Hematopoietic multipotent progenitor cell treated with erythropoietin and hydrocortisone succinate and interleukin-3 and kit ligand, for 17 days (in vitro differentiated cells): ENCODE results near the gene GPI.
"Not testable (repeated sequence)": the region's sequence is repeated elsewhere in the genome, so short reads cannot be mapped to it uniquely, and the experiment has no call there.

Experiments used
- DNase-seq: peaks from one replicate; pipeline ENCODE4 v3.0.0-alpha.2; 2015; ENCODE audit warnings: low spot score

GPI gene

DNA sequence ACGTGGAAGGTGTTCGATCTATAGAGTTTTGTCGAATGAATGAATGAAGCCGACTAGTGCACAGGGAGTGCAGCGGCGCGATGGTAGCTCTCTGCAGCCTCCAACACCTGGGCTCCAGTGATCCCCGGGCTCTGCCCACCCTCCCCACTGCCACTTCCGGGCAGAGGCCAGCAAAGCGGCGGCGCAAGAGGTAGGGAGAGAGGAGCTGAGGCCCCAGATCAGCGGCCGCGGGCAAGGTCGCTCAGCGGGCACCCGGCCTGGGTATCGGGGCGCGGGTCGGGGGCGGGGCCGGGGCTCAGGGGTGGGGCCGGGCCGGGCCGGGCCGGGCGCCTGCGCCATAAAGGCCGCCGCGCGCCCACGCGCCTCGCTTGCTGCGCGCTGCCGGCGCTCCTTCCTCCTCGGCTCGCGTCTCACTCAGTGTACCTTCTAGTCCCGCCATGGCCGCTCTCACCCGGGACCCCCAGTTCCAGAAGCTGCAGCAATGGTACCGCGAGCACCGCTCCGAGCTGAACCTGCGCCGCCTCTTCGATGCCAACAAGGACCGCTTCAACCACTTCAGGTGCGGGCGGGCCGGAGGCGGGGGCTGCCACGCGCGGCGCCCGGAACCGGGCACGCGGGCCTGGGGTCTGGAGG is at the start of gene GPI:
TSS of gene GPI (plus strand) at position 367 of the 633 bp plus-strand sequence. CDS start at position 438, 71 bp downstream.
- no peak for DNase-seq

GRCh38 chr19:34316247-34316646 is 48.7 kb upstream of the GPI start:
- DNase-seq, result no peak

DNA sequence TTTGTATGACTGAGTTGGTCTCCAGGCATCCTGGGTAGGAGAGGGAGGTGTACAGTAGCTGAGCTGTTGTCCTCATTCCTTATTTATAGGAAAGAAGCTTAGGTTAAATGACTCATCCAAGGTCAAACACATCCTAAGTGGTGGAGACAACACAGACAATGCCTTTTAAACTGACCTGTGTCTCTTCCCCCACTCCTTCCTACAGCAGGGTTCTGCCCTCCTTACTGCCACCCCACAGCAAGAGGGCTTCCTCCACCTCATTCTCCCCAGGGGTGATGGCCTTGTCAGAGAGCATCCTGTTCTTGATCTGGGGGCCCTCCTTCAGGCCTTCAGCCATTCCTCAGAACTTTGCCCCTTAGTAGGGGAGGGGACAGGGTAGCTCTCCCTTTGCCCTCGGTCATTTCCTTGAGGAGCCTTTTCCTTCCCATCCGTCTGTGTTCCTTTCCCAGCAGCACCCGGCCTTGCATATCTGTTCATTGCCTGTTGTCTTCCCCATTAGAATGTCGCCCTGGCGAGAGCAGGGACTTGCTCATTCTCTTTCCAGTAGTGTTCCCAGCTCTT is 48.2 kb upstream of the GPI start:
- no peak for DNase-seq

- DNase-seq, result no peak
Observed at GRCh38 chr19:34317311-34317927, 47.6 kb upstream of the GPI start.

- no peak for DNase-seq
Observed at GRCh38 chr19:34319230-34319585, 45.8 kb upstream of the GPI start.

DNA sequence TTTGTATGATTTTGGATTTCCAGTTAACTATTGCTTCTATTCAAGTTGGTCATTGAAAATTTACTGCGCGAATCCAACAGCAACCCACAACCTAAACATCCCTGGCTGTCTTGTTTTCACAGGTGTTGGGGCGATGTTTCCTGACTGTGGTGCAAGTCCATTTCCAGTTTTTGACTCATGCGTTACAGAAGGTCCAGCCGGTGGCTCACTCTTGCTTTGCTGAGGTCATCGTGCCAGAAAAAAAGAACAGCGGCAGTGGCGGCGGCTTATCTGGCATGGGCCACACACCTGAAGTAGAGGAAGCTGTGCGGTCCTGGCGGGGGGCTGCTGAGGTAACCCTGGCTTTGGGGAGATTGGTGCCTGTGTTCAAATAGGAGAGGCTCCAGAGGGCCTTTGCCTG is 45.2 kb upstream of the GPI start:
- no peak for DNase-seq

GRCh38 chr19:34320277-34320676 is 44.7 kb upstream of the GPI start:
- DNase-seq, result no peak

DNA sequence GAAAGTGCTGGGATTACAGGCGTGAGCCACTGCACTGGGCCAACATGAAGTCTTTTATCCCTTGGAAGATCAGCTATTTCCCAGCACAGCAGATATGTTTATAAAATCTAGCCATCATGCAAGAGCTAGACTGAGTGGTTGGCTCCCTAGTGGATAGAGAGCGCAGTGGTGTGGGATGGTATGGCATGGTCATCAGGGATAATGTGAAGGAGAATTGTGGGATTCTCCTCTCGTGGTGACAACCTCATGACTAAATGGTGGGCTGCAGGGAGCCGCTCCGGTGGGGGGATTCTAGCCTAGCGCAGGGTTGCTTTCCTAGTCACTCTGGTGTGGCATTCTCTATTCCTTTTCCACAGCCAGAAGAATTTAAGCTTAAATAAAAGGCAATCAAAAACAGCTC is 43.3 kb upstream of the GPI start:
- DNase-seq, result no peak

- DNase-seq, result no peak
Observed at GRCh38 chr19:34323433-34324204, 41.4 kb upstream of the GPI start.

GRCh38 chr19:34324320-34324719 is 40.7 kb upstream of the GPI start:
- DNase-seq, result no peak

DNA sequence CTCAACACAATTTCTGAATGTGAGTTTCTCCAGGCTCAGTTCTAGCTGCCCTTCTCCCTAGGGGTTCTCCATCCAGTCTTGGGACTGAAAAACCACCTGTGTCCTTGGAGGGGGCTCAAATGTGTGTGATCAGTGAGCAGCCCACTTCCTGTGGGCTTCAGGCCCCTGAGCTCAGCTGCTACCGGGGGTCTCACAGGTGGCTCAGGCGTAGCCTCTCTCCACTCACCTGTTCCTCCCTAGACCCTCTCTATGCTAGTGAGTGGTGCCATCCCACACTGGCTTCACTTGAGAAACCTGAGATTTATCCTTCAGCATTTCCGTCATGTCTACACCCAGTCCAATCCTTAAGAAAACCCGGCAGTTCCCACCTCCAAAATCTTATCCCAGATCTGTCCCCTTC is 39.8 kb upstream of the GPI start:
- no peak for DNase-seq

DNA sequence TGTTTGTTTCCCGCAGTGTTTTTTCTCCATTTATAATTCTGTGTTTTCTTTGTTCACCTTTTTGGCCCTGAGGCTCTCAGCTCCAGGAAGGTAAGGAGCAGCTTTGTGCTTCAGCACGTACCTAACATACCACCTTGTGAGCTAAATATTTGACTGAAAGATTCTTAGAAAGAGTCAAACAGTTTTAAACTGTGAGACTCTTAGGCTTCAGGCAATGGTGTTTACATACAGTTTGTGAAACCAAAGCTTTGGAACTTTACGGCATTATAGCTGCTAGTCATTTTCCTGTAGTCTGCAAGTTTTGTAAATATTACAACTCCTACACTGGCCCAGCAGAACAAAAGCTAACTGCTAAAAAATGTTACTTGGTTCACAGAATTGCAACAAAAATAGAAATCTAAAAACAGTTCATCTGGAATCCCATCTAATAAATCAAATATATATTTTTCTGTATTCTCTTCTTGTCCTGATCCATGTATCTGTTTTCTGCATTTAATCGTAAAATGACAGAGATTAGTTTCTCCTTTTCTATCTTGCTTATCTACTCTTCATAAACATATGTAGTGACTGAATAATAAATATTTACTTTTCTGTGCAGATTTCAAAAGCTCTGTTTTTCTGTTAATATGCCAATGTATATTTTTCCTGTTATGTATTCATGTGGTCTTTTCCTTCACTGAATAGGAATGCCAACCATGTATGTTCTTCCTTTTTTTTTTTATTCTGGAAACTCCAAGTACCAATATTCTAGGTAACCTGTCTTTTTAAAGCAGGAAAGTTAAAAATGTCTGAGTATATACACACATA is 38.8 kb upstream of the GPI start:
- DNase-seq, result no peak

GRCh38 chr19:34327851-34328250 is 37.1 kb upstream of the GPI start:
- no peak for DNase-seq

- no peak for DNase-seq
Observed at GRCh38 chr19:34328982-34329381, 36.0 kb upstream of the GPI start.

DNA sequence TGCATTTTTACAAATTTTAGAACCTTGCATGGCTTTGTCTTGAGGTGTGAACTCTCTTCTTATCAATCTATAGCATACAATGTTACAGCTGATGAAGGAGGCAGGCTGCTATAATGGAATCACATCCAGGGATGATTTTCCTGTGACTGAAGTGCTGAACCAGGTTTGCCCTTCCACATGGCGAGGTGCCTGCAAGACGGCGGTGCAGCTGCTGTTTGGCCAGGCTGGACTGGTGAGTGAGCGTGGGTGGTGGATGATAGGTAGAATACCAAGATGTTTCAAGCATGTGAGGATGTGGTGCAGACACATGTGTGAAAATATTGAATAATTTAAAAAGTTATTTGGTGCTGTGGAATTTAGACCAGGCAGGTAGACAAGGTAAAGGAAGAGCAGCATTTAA is 34.9 kb upstream of the GPI start:
- no peak for DNase-seq

DNA sequence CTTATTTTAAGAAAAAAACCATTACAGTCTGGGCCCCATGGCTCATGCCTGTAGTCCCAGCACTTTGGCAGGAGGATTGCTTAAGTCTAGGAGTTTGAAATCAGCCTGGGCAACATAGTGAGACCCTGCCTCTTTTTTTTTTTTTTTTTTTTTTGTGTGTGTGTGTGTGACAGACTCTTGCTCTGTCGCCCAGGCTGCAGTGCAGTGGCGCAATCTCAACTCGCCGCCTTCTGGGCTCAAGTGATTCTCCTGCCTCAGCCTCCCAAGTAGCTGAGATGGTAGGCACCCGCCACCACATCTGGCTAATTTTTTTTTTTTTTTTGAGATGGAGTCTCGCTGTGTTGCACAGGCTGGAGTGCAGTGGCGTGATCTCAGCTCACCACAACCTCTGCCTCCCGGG is 34.4 kb upstream of the GPI start:
- DNase-seq, result not testable (repeated sequence)

- DNase-seq, result not testable (repeated sequence)
Observed at GRCh38 chr19:34331596-34331995, 33.4 kb upstream of the GPI start.

GRCh38 chr19:34332027-34332760 is 32.8 kb upstream of the GPI start:
- no peak for DNase-seq

- no peak for DNase-seq
Observed at GRCh38 chr19:34335914-34336313, 29.1 kb upstream of the GPI start.

DNA sequence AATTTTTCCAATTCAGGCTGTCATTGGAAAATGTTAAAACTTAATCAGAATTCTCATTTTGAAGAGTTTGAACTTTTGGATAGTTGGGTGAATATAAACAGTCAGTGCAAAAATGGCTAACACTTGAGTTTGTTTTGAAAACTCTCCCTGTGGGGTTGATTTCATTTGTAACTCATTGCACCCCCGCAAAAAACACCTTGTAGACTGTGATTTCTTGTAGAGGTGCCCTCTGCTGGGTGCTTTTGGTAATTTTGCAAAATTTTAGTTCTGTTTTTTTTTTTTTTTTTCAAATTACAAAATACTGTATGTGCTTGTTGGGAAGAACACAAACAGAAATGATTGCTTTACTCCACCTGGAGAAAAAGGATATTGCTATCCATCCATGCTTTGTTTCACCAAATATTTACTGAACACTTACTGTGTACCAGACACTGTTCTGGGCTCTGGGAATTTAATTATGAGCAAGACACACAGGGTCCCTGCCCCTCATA is 28.2 kb upstream of the GPI start:
- peak; percentile 50 for DNase-seq

- DNase-seq, result no peak
Observed at GRCh38 chr19:34337739-34338138, 27.3 kb upstream of the GPI start.
